Sigmoid colon (tissue), 7 donors: Measurements from ENCODE around the gene ACCSL. TPM values are rescaled to one million over a fixed set of nuclear protein-coding genes. Genes with fewer than 3 reads are reported as not detected.

ENCODE experiments used
- DNase-seq: peaks from one replicate; pipeline ENCODE4 v3.0.0-alpha.2; 2019
- H3K27ac ChIP-seq, 4 donors: fragments of 200-600 bp; sonication (generic); one replicate each; pipeline ENCODE4 v1.5.1; 2016 to 2019; ENCODE audit warnings: mild to moderate bottlenecking in 1 of 4
- H3K27me3 ChIP-seq, 3 donors: fragments of 200-600 bp; sonication (generic); one replicate each; pipeline ENCODE4 v1.5.1; 2019; ENCODE audit warnings: mild to moderate bottlenecking in 1 of 3
- H3K36me3 ChIP-seq, 4 donors: fragments of 200-600 bp; sonication (generic); one replicate each; pipeline ENCODE4 v1.5.1; 2016 to 2019
- H3K4me1 ChIP-seq, 4 donors: fragments of 200-600 bp; sonication (generic); one replicate each; pipeline ENCODE4 v1.5.1; 2017 to 2019
- H3K4me3 ChIP-seq, 4 donors: fragments of 200-600 bp; sonication (generic); one replicate each; pipeline ENCODE4 v1.5.1; 2017 to 2019; ENCODE audit warnings: mild to moderate bottlenecking in 2 of 4, moderate library complexity in 1 of 4
- H3K9me3 ChIP-seq, 4 donors: fragments of 200-600 bp in 3 of 4; sonication (generic) in 3 of 4; one replicate each; pipeline versions ENCODE4 v1.5.1 to v1.6.1; 2013 to 2019
- CTCF ChIP-seq, 4 experiments: fragments of 450-650 bp in 3 of 4; fragments of 200-600 bp in 1 of 4; IDR thresholded peaks; one replicate each; pipeline ENCODE4 v1.5.1; 2016 to 2019; ENCODE audit warnings: antibody characterized with exemption in 4 of 4, mild to moderate bottlenecking in 3 of 4, moderate library complexity in 2 of 4
- EP300 ChIP-seq, 4 donors: sonication (generic); formaldehyde crosslinking; IDR thresholded peaks; one replicate each; pipeline ENCODE4 v1.6.1; 2017; ENCODE audit warnings: antibody characterized with exemption in 4 of 4
- POLR2A ChIP-seq, 2 donors: fragments of 450-650 bp; IDR thresholded peaks; one replicate each; pipeline ENCODE4 v1.6.1; 2016; ENCODE audit warnings: antibody characterized with exemption in 2 of 2, mild to moderate bottlenecking in 2 of 2, moderate library complexity in 2 of 2
- POLR2AphosphoS5 ChIP-seq, 4 donors: sonication (generic); formaldehyde crosslinking; IDR thresholded peaks; one replicate each; pipeline ENCODE4 v1.6.1; 2017; ENCODE audit warnings: antibody characterized with exemption in 4 of 4
- WGBS, 2 donors: extraction: QIAGEN DNeasy Blood & Tissue Kit; methylation state at CpG; one replicate each; pipeline ENCODE4 v1.1.7; 2013; 5-methylcytosine and 5-hydroxymethylcytosine counted together
- intact Hi-C: fragments of 100-400 bp; cut with DNase I; formaldehyde crosslinking; loops from one replicate; pipeline ENCODE4 v1.15.1; 2023
- polyA plus RNA-seq, 3 donors: library from polyadenylated mRNA; stranded (reverse); fragments of 200-250 nt; gene quantifications; one replicate each; pipeline ENCODE4 v1.2.3, GENCODE V29; 2013
- total RNA-seq, 4 donors: library from RNA; depleted of rRNA; stranded (reverse); fragments of >200 nt; gene quantifications; one replicate each; pipeline ENCODE4 v1.1.0, GENCODE V29; 2016
- donor health status: healthy with polysubstance abuse.
- donor health status: Bipolar disorder and iron deficiency.
- donor health status: healthy.

Gene ACCSL
- total and polyA plus RNA-seq, 7 donors = 0.27 TPM; not detected in 6

- intact Hi-C loops = no loop called here
- H3K4me3 ChIP-seq = no peak overlapping the region
- H3K9me3 ChIP-seq = no peaks in the 10 kb centered on the region
- no peak for DNase-seq
- H3K27me3 ChIP-seq = no peaks in the 10 kb centered on the region
- H3K4me1 ChIP-seq = peaks cover 0 to 27% (median 22%) of the 10 kb centered on the region in 4 donors
- no peak overlapping the region for H3K27ac ChIP-seq
- 93 to 96% methylated on average over 1 of the region's 1 CpG for WGBS, 2 donors
- TF ChIP-seq POLR2A (IDR thresholded peaks at IDR 0.05) (no peak), POLR2AphosphoS5 (IDR thresholded peaks at IDR 0.05) (no peak), EP300 (IDR thresholded peaks at IDR 0.05) (no peak), CTCF (IDR thresholded peaks at IDR 0.05) (no peak)
- no peaks in the 10 kb centered on the region for H3K36me3 ChIP-seq
These were observed 19.4 kb upstream of the ACCSL start for GRCh38 chr11:44028401-44028800.

GRCh38 chr11:44028816-44029506 lies 18.8 kb upstream of the ACCSL start:
- no peak overlapping the region for H3K27ac ChIP-seq
- TF ChIP-seq POLR2A (IDR thresholded peaks at IDR 0.05) = no peak
- no peak for TF ChIP-seq EP300 (IDR thresholded peaks at IDR 0.05)
- no peak for TF ChIP-seq CTCF (IDR thresholded peaks at IDR 0.05)
- TF ChIP-seq POLR2AphosphoS5 (IDR thresholded peaks at IDR 0.05) = no peak
- WGBS, 2 donors = 80 to 91% methylated on average over 3 of the region's 3 CpGs
- no peak overlapping the region for H3K4me3 ChIP-seq
- no peaks in the 10 kb centered on the region for H3K27me3 ChIP-seq
- H3K4me1 ChIP-seq = peaks cover 0 to 27% (median 22%) of the 10 kb centered on the region in 4 donors
- H3K36me3 ChIP-seq = no peaks in the 10 kb centered on the region
- H3K9me3 ChIP-seq = no peaks in the 10 kb centered on the region
- no peak for DNase-seq
- intact Hi-C loops = no loop called here

GRCh38 chr11:44029507-44029845 lies 18.3 kb upstream of the ACCSL start:
- H3K4me1 ChIP-seq = peaks cover 0 to 27% (median 22%) of the 10 kb centered on the region in 4 donors
- intact Hi-C loops = no loop called here
- H3K9me3 ChIP-seq = no peaks in the 10 kb centered on the region
- H3K27me3 ChIP-seq = no peaks in the 10 kb centered on the region
- no peak overlapping the region for H3K4me3 ChIP-seq
- no peak for DNase-seq
- TF ChIP-seq POLR2AphosphoS5 (IDR thresholded peaks at IDR 0.05) = no peak
- TF ChIP-seq CTCF (IDR thresholded peaks at IDR 0.05) = no peak
- no peak for TF ChIP-seq POLR2A (IDR thresholded peaks at IDR 0.05)
- no peak for TF ChIP-seq EP300 (IDR thresholded peaks at IDR 0.05)
- 88 to 92% methylated on average over 1 of the region's 1 CpG for WGBS, 2 donors
- no peaks in the 10 kb centered on the region for H3K36me3 ChIP-seq
- peak overlapping the region in 1 of 4 donors; percentile 64 for H3K27ac ChIP-seq

- intact Hi-C loops = loop anchor here (5.0 kb wide), 2 partner anchors 43 to 88 kb away; partner anchors contain the start of gene C11orf96
- no peaks in the 10 kb centered on the region for H3K27me3 ChIP-seq
- 50 to 63% methylated on average over 5 of the region's 5 CpGs for WGBS, 2 donors
- H3K27ac ChIP-seq = peak overlapping the region; percentile 51 to 64 (median 60)
- no peaks in the 10 kb centered on the region for H3K36me3 ChIP-seq
- H3K4me1 ChIP-seq = peaks cover 0 to 27% (median 22%) of the 10 kb centered on the region in 4 donors
- peak in 2 of 4 donors; percentile 29 to 57 for TF ChIP-seq POLR2AphosphoS5 (IDR thresholded peaks at IDR 0.05)
- no peak for TF ChIP-seq CTCF (IDR thresholded peaks at IDR 0.05)
- TF ChIP-seq POLR2A (IDR thresholded peaks at IDR 0.05) = no peak
- TF ChIP-seq EP300 (IDR thresholded peaks at IDR 0.05) = peak in 1 of 4 donors; percentile 33
- DNase-seq = peak; percentile 78
- H3K9me3 ChIP-seq = no peaks in the 10 kb centered on the region
- no peak overlapping the region for H3K4me3 ChIP-seq
These were observed 17.5 kb upstream of the ACCSL start for GRCh38 chr11:44029977-44030911.
